Fibroblast of skin of back (primary cell): ENCODE data around the gene ANKS6.

ENCODE experiments used
- DNase-seq: peaks from one replicate; pipeline ENCODE4 v3.0.0-alpha.2; 2013

The ANKS6 gene

GRCh38 chr9:98771209-98771874, 25.0 kb downstream of the ANKS6 start:
- DNase-seq: no peak

- DNase-seq: no peak
These were observed 25.6 kb downstream of the ANKS6 start for GRCh38 chr9:98770717-98771116.

GRCh38 chr9:98768344-98768743, 28.0 kb downstream of the ANKS6 start:
- DNase-seq: no peak

- DNase-seq: no peak
These were observed 28.4 kb downstream of the ANKS6 start for GRCh38 chr9:98767915-98768314.

GRCh38 chr9:98767196-98767595, 29.2 kb downstream of the ANKS6 start:
- no peak for DNase-seq

GRCh38 chr9:98766586-98766985, 29.8 kb downstream of the ANKS6 start:
- DNase-seq: no peak

GRCh38 chr9:98765256-98765655, 31.1 kb downstream of the ANKS6 start:
- DNase-seq: no peak

GRCh38 chr9:98763986-98764745, 32.2 kb downstream of the ANKS6 start:
- DNase-seq: peak; percentile 59

- no peak for DNase-seq
These were observed 36.1 kb downstream of the ANKS6 start for GRCh38 chr9:98760231-98760630.

- no peak for DNase-seq
These were observed 41.2 kb downstream of the ANKS6 start for GRCh38 chr9:98755006-98755618.

- no peak for DNase-seq
These were observed 45.1 kb downstream of the ANKS6 start for GRCh38 chr9:98751210-98751609.

GRCh38 chr9:98750364-98751060, 45.8 kb downstream of the ANKS6 start:
- DNase-seq: no peak

GRCh38 chr9:98747476-98747875, 48.9 kb downstream of the ANKS6 start:
- DNase-seq: no peak

- no peak for DNase-seq
These were observed 50.9 kb downstream of the ANKS6 start for GRCh38 chr9:98745470-98745869.

GRCh38 chr9:98743818-98744611, 52.3 kb downstream of the ANKS6 start:
- no peak for DNase-seq

GRCh38 chr9:98743329-98743728, 53.0 kb downstream of the ANKS6 start:
- peak; percentile 10 for DNase-seq

GRCh38 chr9:98742325-98743280, 53.8 kb downstream of the ANKS6 start:
- DNase-seq: peak; percentile 62

- no peak for DNase-seq
These were observed 56.0 kb downstream of the ANKS6 start for GRCh38 chr9:98740226-98740881.

GRCh38 chr9:98738741-98739140, 57.6 kb downstream of the ANKS6 start:
- no peak for DNase-seq

- DNase-seq: no peak
These were observed 60.1 kb downstream of the ANKS6 start for GRCh38 chr9:98736226-98736625.

- no peak for DNase-seq
These were observed 63.6 kb downstream of the ANKS6 start for GRCh38 chr9:98732801-98733200.
